ENCODE data around the gene ARVCF. TPM values are rescaled to one million over a fixed set of nuclear protein-coding genes. Genes with fewer than 3 reads are reported as not detected.

The ARVCF gene
- total RNA-seq, 3 donors from 2014 or later (not counting 1 experiment from before 2014, with no cell fraction given), result 37.8 to 62.0 (median 38.7) TPM

GRCh38 chr22:20013382-20013871 lies 3.2 kb downstream of the ARVCF start:
- no peaks in the 10 kb centered on the region for H3K36me3 ChIP-seq (ENCODE audit: control insufficient read depth, insufficient read depth, low read length)
- peak in 2 of 3 donors; percentile 25 to 27 for ATAC-seq
- peak; percentile 52 to 58 for DNase-seq
- H3K27ac ChIP-seq (ENCODE audit: low read length), result no peak overlapping the region
- H3K9me3 ChIP-seq (ENCODE audit: control insufficient read depth, insufficient read depth, low read length), result no peaks in the 10 kb centered on the region
- 17% methylated on average over 11 of the region's 11 CpGs for WGBS (ENCODE audit: insufficient coverage)
- peak; percentile 74 for TF ChIP-seq CTCF (IDR thresholded peaks at IDR 0.05)
- H3K27ac Mint-ChIP-seq, result no peak overlapping the region
- no peak overlapping the region for H3K4me3 ChIP-seq (ENCODE audit: low read length)
- H3K4me1 Mint-ChIP-seq, result peaks cover 14 to 33% of the 10 kb centered on the region in 2 donors
- intact Hi-C loops (cut with micrococcal nuclease), result loop anchor here (1.0 kb wide), 1 partner anchor 43 kb away; no protein-coding TSS in a partner anchor
- no peaks in the 10 kb centered on the region for H3K27me3 ChIP-seq (ENCODE audit: control insufficient read depth, insufficient read depth, low read length)
- no peaks in the 10 kb centered on the region for H3K9me3 Mint-ChIP-seq
- no peak overlapping the region for H3K4me3 Mint-ChIP-seq
- H3K36me3 Mint-ChIP-seq, result no peaks in the 10 kb centered on the region
- no peaks in the 10 kb centered on the region for H3K27me3 Mint-ChIP-seq (ENCODE audit: low read depth in 2 of 2)
- peaks cover 51% of the 10 kb centered on the region for H3K4me1 ChIP-seq (ENCODE audit: control insufficient read depth, insufficient read depth, low read length)

GRCh38 chr22:20012741-20013331 lies 3.8 kb downstream of the ARVCF start:
- Mint-ChIP-seq H3K36me3 (no peaks in the 10 kb centered on the region), H3K27me3 (ENCODE audit: low read depth in 2 of 2) (no peaks in the 10 kb centered on the region), H3K4me1 (peaks cover 15 to 33% of the 10 kb centered on the region in 2 donors), H3K9me3 (no peaks in the 10 kb centered on the region), H3K27ac (no peak overlapping the region), H3K4me3 (no peak overlapping the region)
- ATAC-seq (no peak), DNase-seq (no peak)
- intact Hi-C loops (cut with micrococcal nuclease), result loop anchor here (1.0 kb wide), 1 partner anchor 43 kb away; no protein-coding TSS in a partner anchor
- Histone ChIP-seq H3K4me3 (ENCODE audit: low read length) (no peak overlapping the region), H3K9me3 (ENCODE audit: control insufficient read depth, insufficient read depth, low read length) (no peaks in the 10 kb centered on the region), H3K4me1 (ENCODE audit: control insufficient read depth, insufficient read depth, low read length) (peaks cover 51% of the 10 kb centered on the region), H3K27ac (ENCODE audit: low read length) (no peak overlapping the region), H3K36me3 (ENCODE audit: control insufficient read depth, insufficient read depth, low read length) (no peaks in the 10 kb centered on the region), H3K27me3 (ENCODE audit: control insufficient read depth, insufficient read depth, low read length) (no peaks in the 10 kb centered on the region)
- 88% methylated on average over 10 of the region's 10 CpGs for WGBS (ENCODE audit: insufficient coverage)
- TF ChIP-seq CTCF (IDR thresholded peaks at IDR 0.05), result no peak

GRCh38 chr22:20011993-20012740 lies 4.5 kb downstream of the ARVCF start:
- intact Hi-C loops (cut with micrococcal nuclease), result no loop called here
- TF ChIP-seq CTCF (IDR thresholded peaks at IDR 0.05), result no peak
- H3K9me3 Mint-ChIP-seq, result no peaks in the 10 kb centered on the region
- no peaks in the 10 kb centered on the region for H3K27me3 Mint-ChIP-seq (ENCODE audit: low read depth in 2 of 2)
- H3K4me1 ChIP-seq (ENCODE audit: control insufficient read depth, insufficient read depth, low read length), result peaks cover 44% of the 10 kb centered on the region
- peak overlapping the region; percentile 22 for H3K4me3 Mint-ChIP-seq
- H3K36me3 Mint-ChIP-seq, result no peaks in the 10 kb centered on the region
- H3K27ac ChIP-seq (ENCODE audit: low read length), result no peak overlapping the region
- DNase-seq (no peak), ATAC-seq (no peak)
- H3K4me3 ChIP-seq (ENCODE audit: low read length), result no peak overlapping the region
- H3K36me3 ChIP-seq (ENCODE audit: control insufficient read depth, insufficient read depth, low read length), result no peaks in the 10 kb centered on the region
- no peaks in the 10 kb centered on the region for H3K9me3 ChIP-seq (ENCODE audit: control insufficient read depth, insufficient read depth, low read length)
- H3K27me3 ChIP-seq (ENCODE audit: control insufficient read depth, insufficient read depth, low read length), result no peaks in the 10 kb centered on the region
- H3K4me1 Mint-ChIP-seq, result peaks cover 15 to 30% of the 10 kb centered on the region in 2 donors
- no peak overlapping the region for H3K27ac Mint-ChIP-seq
- 93% methylated on average over 7 of the region's 7 CpGs for WGBS (ENCODE audit: insufficient coverage)

All from natural killer cell (primary cell).